Neuron (in vitro differentiated cells): ENCODE measurements around the gene NEURL4.

ENCODE experiments used
- H2AFZ ChIP-seq: one replicate; pipeline ENCODE4 v1.6.1; 2013; ENCODE audit warnings: low read depth, mild to moderate bottlenecking, inconsistent platforms, low read length, moderate library complexity
- H3K27me3 ChIP-seq: one replicate; pipeline ENCODE4 v1.6.1; 2013; ENCODE audit warnings: low read length; ENCODE audit not compliant: insufficient read depth
- H3K36me3 ChIP-seq: one replicate; pipeline ENCODE4 v1.6.1; 2013; ENCODE audit warnings: low read length; ENCODE audit not compliant: insufficient read depth
- H3K4me1 ChIP-seq: one replicate; pipeline ENCODE4 v1.6.1; 2013; ENCODE audit warnings: low read length; ENCODE audit not compliant: insufficient read depth
- H3K4me3 ChIP-seq: 2 replicates; pipeline ENCODE4 v1.5.1; 2013; ENCODE audit warnings: mild to moderate bottlenecking, low read length, moderate library complexity
- H3K9me3 ChIP-seq: one replicate; pipeline ENCODE4 v1.6.1; 2013; ENCODE audit warnings: low read length

NEURL4 gene

GRCh38 chr17:7355573-7355972, 26.4 kb upstream of the NEURL4 start:
- no peaks in the 10 kb centered on the region for H3K9me3 ChIP-seq
- H2AFZ ChIP-seq: no peak overlapping the region
- H3K36me3 ChIP-seq: no peaks in the 10 kb centered on the region
- peaks cover 47% of the 10 kb centered on the region for H3K4me1 ChIP-seq
- no peak overlapping the region for H3K4me3 ChIP-seq
- H3K27me3 ChIP-seq: no peaks in the 10 kb centered on the region

DNA sequence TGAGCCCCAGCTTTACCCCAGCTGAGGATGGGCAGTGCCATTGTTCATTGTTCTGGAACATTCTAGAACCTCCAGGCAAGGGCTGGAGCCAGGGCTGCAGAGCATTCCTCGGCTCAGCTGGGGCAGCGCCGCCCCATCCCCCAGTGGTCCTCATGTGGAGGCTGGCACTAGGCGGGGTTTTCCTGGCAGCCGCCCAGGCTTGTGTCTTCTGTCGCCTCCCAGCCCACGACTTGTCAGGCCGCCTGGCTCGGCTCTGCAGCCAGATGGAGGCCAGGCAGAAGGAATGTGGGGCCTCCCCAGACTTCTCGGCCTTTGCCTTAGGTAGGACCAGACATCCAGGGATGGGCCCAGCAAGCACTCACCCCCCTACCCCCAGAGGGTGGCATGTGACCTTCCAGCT, 25.9 kb upstream of the NEURL4 start, which contains the start of gene TMEM95:
TSS of gene TMEM95 (plus strand) at position 104 of the 400 bp plus-strand sequence. CDS start at position 153, 49 bp downstream.
- peak within 1 kb of the TSS; percentile 0 for H3K4me3 ChIP-seq
- no peaks in the 10 kb centered on the region for H3K36me3 ChIP-seq
- no peaks in the 10 kb centered on the region for H3K9me3 ChIP-seq
- H3K4me1 ChIP-seq: peaks cover 50% of the 10 kb centered on the region
- H2AFZ ChIP-seq: no peak within 1 kb of the TSS
- H3K27me3 ChIP-seq: no peaks in the 10 kb centered on the region

DNA sequence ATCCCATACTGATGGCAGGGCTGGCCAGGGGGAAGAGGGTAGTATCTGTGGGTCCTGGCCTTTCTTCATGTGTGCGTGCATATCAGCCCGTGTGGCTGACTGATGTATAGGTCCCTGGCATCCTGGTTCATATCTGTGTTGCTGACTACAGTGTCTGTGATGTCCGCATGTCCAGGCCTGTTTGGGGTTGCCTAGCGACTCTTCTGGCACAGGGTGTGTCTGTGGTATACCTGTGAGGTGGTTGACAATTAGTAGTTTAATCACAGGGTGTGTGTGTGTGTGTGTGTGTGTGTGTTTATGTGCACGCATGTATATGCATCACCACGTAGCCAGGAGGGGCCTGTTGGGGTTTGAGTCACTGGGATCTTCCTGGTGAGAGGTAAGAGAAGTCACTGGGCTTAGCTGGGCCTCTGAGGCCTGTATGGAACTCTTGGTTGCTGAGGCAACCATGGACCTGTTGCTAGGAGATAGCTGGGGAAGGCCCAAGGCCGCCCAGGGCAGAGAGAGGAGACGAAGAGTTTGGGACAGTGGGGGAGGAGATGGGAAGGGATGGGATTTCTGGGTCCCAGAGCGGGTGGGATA, 25.2 kb upstream of the NEURL4 start:
- peaks cover 57% of the 10 kb centered on the region for H3K4me1 ChIP-seq
- H3K27me3 ChIP-seq: no peaks in the 10 kb centered on the region
- no peaks in the 10 kb centered on the region for H3K9me3 ChIP-seq
- no peak overlapping the region for H2AFZ ChIP-seq
- H3K4me3 ChIP-seq: peak overlapping the region; percentile 0
- H3K36me3 ChIP-seq: no peaks in the 10 kb centered on the region

DNA sequence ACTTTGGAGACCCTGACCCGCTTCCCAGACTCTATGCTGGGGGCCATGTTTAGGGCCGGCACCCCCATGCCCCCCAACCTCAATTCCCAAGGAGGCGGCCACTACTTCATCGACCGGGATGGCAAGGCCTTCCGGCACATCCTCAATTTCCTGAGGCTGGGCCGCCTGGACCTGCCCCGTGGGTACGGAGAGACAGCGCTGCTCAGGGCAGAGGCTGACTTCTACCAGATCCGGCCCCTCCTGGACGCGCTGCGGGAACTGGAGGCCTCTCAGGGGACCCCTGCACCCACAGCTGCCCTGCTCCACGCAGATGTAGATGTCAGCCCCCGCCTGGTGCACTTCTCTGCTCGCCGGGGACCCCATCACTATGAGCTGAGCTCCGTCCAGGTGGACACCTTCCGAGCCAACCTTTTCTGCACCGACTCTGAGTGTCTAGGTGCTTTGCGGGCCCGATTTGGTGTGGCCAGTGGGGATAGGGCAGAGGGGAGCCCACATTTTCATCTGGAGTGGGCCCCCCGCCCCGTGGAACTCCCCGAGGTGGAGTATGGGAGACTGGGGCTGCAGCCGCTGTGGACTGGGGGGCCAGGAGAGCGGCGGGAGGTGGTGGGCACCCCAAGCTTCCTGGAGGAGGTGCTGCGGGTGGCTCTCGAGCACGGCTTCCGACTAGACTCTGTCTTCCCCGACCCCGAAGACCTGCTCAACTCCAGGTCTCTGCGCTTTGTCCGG, 23.9 kb upstream of the NEURL4 start:
- no peaks in the 10 kb centered on the region for H3K9me3 ChIP-seq
- no peaks in the 10 kb centered on the region for H3K27me3 ChIP-seq
- H3K36me3 ChIP-seq: no peaks in the 10 kb centered on the region
- H3K4me1 ChIP-seq: peaks cover 62% of the 10 kb centered on the region
- H3K4me3 ChIP-seq: peak overlapping the region; percentile 68
- no peak overlapping the region for H2AFZ ChIP-seq

DNA sequence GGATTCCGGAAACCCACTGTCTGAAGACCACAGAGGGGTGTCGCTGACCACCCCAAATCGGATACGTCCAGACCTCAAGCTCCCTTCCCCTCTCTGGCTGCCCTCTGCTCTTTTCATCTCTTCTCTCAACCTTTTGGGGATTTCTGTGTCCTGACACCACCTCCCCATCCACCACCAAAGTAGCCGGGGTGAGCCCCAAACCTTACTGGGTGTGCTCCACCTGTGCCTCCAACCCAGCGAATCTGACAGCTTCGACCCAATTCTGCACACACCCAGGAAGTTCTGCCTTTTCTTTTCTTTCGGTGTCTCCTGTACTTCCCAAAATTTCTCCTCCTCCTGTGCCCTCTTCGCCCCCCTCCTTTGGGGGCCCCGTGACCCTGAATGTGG, 23.4 kb upstream of the NEURL4 start:
- Histone ChIP-seq H3K4me3 (peak overlapping the region; percentile 68), H2AFZ (peak overlapping the region; percentile 9), H3K36me3 (no peaks in the 10 kb centered on the region), H3K4me1 (peaks cover 62% of the 10 kb centered on the region), H3K9me3 (no peaks in the 10 kb centered on the region), H3K27me3 (no peaks in the 10 kb centered on the region)

- Histone ChIP-seq H3K4me1 (peaks cover 62% of the 10 kb centered on the region), H2AFZ (peak within 1 kb of the TSS; percentile 9), H3K4me3 (peak within 1 kb of the TSS; percentile 68), H3K27me3 (no peaks in the 10 kb centered on the region), H3K36me3 (no peaks in the 10 kb centered on the region), H3K9me3 (no peaks in the 10 kb centered on the region)
Observed at GRCh38 chr17:7351665-7352502, 22.7 kb upstream of the NEURL4 start, which contains the start of gene KCTD11. Gene KCTD11 (plus strand): TSS chr17:7352162.

GRCh38 chr17:7348478-7349242, 19.5 kb upstream of the NEURL4 start:
- Histone ChIP-seq H2AFZ (no peak overlapping the region), H3K27me3 (peaks cover under 1% of the 10 kb centered on the region), H3K9me3 (no peaks in the 10 kb centered on the region), H3K4me3 (no peak overlapping the region), H3K4me1 (peaks cover 35% of the 10 kb centered on the region), H3K36me3 (no peaks in the 10 kb centered on the region)

DNA sequence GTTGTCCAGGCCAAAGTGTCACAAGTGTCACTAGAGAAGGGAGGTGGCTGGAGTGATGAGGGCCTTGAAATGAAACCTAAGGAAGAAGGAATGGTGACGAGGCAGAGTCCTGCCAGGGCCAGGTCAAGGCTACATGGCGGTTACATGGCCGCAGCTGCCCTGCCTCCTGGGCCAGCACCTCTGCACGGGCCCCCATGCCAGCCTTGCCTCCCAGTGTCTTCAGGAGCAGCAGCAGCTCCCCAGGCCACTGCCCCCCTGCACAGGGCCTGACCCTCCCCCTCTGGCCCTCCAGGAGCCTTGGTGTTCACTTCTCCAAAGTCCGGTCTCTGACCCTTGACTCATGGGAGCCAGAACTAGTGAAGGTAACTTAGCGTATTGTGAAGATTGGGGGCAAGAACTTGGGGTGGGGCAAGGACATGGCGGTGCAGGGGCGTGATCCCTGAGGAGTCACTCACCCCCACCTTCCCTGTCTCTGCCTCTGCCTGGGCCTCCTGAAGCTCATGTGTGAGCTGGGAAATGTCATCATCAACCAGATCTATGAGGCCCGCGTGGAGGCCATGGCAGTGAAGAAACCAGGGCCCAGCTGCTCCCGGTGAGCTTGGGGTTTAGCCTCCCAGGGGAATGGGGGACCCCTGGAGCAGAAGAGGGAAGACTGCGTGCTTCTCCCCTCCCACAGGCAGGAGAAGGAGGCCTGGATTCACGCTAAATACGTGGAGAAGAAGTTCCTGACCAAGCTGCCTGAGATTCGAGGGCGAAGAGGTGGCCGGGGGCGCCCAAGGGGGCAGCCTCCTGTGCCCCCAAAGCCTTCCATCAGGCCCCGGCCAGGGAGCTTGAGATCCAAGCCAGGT, 18.7 kb upstream of the NEURL4 start:
- Histone ChIP-seq H3K27me3 (peaks cover 2% of the 10 kb centered on the region), H3K4me3 (no peak overlapping the region), H3K36me3 (no peaks in the 10 kb centered on the region), H2AFZ (no peak overlapping the region), H3K9me3 (no peaks in the 10 kb centered on the region), H3K4me1 (peaks cover 26% of the 10 kb centered on the region)

DNA sequence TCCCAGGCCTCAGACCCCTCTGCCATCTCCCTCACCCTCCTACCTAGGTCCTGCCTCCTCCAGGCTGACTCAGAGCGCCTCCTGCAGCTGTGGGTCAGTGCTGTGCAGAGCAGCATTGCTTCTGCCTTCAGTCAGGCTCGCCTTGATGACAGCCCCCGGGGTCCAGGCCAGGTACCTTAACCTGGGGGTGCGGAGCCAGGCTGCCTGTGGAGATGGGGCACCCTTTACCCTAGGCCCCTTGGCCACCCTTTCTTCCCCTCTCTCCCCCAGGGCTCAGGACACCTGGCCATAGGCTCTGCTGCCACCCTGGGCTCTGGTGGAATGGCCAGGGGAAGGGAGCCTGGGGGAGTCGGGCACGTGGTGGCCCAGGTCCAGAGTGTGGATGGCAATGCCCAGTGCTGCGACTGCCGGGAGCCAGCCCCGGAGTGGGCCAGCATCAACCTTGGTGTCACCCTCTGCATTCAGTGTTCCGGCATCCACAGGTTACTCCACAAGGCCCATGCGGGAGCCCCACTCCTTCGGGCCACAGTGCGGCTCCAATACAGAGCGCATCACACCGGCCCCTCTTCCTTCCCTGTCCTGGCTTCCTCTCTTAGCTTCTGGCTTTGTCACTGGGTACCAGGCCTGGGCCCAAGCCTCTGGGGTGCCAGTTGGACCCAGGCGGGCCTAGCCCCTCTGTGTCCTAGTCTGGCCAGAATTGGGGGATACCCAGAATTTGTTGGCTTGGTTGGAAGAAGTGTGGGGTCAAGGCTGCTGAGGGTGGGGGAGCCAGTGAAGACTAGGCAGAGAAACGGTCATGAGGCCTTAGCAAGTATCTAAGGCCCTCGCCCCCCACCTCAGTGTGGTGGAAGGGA, 17.9 kb upstream of the NEURL4 start:
- no peaks in the 10 kb centered on the region for H3K9me3 ChIP-seq
- H3K36me3 ChIP-seq: no peaks in the 10 kb centered on the region
- no peak overlapping the region for H2AFZ ChIP-seq
- no peak overlapping the region for H3K4me3 ChIP-seq
- peaks cover 21% of the 10 kb centered on the region for H3K4me1 ChIP-seq
- peaks cover 2% of the 10 kb centered on the region for H3K27me3 ChIP-seq

DNA sequence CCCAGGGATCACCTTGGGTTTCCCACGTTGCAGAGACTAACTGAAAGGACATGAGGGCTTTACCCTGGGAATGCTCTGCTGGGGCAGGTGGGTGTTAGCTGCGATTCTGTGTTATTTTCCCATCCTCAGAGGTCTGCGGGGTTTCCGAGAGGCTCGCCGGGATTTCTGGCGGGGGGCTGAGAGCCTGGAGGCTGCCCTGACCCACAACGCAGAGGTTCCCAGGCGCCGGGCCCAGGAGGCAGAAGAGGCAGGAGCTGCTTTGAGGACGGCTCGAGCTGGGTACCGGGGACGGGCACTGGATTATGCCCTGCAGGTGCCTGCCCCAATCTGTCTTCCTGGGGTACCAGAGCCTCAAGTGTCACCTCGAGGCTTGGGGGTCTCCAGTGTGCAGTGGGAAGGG, 14.1 kb upstream of the NEURL4 start:
- Histone ChIP-seq H3K9me3 (no peaks in the 10 kb centered on the region), H3K36me3 (no peaks in the 10 kb centered on the region), H3K27me3 (peaks cover 2% of the 10 kb centered on the region), H2AFZ (no peak overlapping the region), H3K4me1 (no peaks in the 10 kb centered on the region), H3K4me3 (no peak overlapping the region)

DNA sequence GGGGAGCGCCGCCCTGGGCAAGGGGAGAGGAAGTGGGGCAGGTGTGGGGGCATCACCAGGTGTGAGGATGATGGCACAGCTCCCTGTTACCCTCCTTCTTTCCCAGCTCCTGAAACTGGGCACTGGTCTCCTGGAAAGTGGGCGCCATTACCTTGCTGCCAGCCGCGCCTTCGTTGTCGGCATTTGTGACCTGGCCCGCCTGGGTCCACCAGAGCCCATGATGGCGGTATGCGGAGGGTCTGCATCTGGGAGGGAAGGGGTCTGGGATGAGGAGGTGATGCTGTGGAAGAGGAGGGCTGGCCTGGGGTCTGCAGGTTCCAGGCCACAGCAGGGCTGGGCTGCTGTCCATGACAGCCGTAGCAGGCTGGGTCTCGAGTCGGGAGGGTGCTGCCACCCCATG, 12.7 kb upstream of the NEURL4 start:
- H3K36me3 ChIP-seq: no peaks in the 10 kb centered on the region
- H3K4me1 ChIP-seq: no peaks in the 10 kb centered on the region
- H3K9me3 ChIP-seq: no peaks in the 10 kb centered on the region
- H2AFZ ChIP-seq: no peak overlapping the region
- H3K4me3 ChIP-seq: no peak overlapping the region
- peaks cover 2% of the 10 kb centered on the region for H3K27me3 ChIP-seq
